Measurements from ENCODE around the gene ARID5B.
"Not testable (repeated sequence)": the region's sequence is repeated elsewhere in the genome, so short reads cannot be mapped to it uniquely, and the experiment has no call there.

Gene ARID5B

GRCh38 chr10:61965703-61966395 lies 64.3 kb downstream of the ARID5B start:
- DNase-seq (ENCODE audit: low spot score) = no peak

GRCh38 chr10:61967298-61967697 lies 65.8 kb downstream of the ARID5B start:
- DNase-seq (ENCODE audit: low spot score) = no peak

GRCh38 chr10:61970182-61971002 lies 68.9 kb downstream of the ARID5B start:
- DNase-seq (ENCODE audit: low spot score) = no peak

- no peak for DNase-seq (ENCODE audit: low spot score)
Observed at GRCh38 chr10:61971003-61971325, 69.5 kb downstream of the ARID5B start.

- no peak for DNase-seq (ENCODE audit: low spot score)
Observed at GRCh38 chr10:61973169-61973568, 71.7 kb downstream of the ARID5B start.

GRCh38 chr10:61973906-61974305 lies 72.4 kb downstream of the ARID5B start:
- no peak for DNase-seq (ENCODE audit: low spot score)

- DNase-seq (ENCODE audit: low spot score) = no peak
Observed at GRCh38 chr10:61974601-61975390, 73.3 kb downstream of the ARID5B start.

- DNase-seq (ENCODE audit: low spot score) = peak; percentile 23
Observed at GRCh38 chr10:61975391-61975932, 74.0 kb downstream of the ARID5B start.

GRCh38 chr10:61976951-61977721 lies 75.6 kb downstream of the ARID5B start:
- DNase-seq (ENCODE audit: low spot score) = not testable (repeated sequence)

GRCh38 chr10:61978965-61979364 lies 77.5 kb downstream of the ARID5B start:
- DNase-seq (ENCODE audit: low spot score) = no peak

GRCh38 chr10:61981460-61981859 lies 80.0 kb downstream of the ARID5B start:
- no peak for DNase-seq (ENCODE audit: low spot score)

GRCh38 chr10:61983255-61983654 lies 81.8 kb downstream of the ARID5B start:
- DNase-seq (ENCODE audit: low spot score) = no peak

- no peak for DNase-seq (ENCODE audit: low spot score)
Observed at GRCh38 chr10:61984803-61985418, 83.4 kb downstream of the ARID5B start.

- no peak for DNase-seq (ENCODE audit: low spot score)
Observed at GRCh38 chr10:61985715-61986114, 84.2 kb downstream of the ARID5B start.

- DNase-seq (ENCODE audit: low spot score) = no peak
Observed at GRCh38 chr10:61986382-61986781, 84.9 kb downstream of the ARID5B start.

GRCh38 chr10:61986788-61987492 lies 85.4 kb downstream of the ARID5B start:
- DNase-seq (ENCODE audit: low spot score) = no peak

- DNase-seq (ENCODE audit: low spot score) = no peak
Observed at GRCh38 chr10:61987537-61987936, 86.0 kb downstream of the ARID5B start.

- no peak for DNase-seq (ENCODE audit: low spot score)
Observed at GRCh38 chr10:61987951-61988379, 86.5 kb downstream of the ARID5B start.

GRCh38 chr10:61989995-61990760 lies 88.7 kb downstream of the ARID5B start:
- DNase-seq (ENCODE audit: low spot score) = no peak

GRCh38 chr10:61990761-61991135 lies 89.2 kb downstream of the ARID5B start:
- DNase-seq (ENCODE audit: low spot score) = no peak
